Breast epithelium (tissue), 3 donors: ENCODE results near the gene SCAMP5.

Source experiments
- CTCF ChIP-seq, 3 donors: fragments of 450-650 bp; IDR thresholded peaks; one replicate each; pipeline ENCODE4 v1.5.1; 2016 to 2017; ENCODE audit warnings: antibody characterized with exemption in 3 of 3, mild to moderate bottlenecking in 3 of 3, moderate library complexity in 3 of 3
- POLR2A ChIP-seq: fragments of 450-650 bp; IDR thresholded peaks from one replicate; pipeline ENCODE4 v1.6.1; 2016; ENCODE audit warnings: antibody characterized with exemption, mild to moderate bottlenecking, moderate library complexity
- POLR2AphosphoS5 ChIP-seq, 3 donors: sonication (generic); formaldehyde crosslinking; IDR thresholded peaks; one replicate each; pipeline ENCODE4 v1.6.1; 2017; ENCODE audit warnings: antibody characterized with exemption in 3 of 3

GRCh38 chr15:75048394-75048793, 53.0 kb downstream of the SCAMP5 start:
- TF ChIP-seq CTCF (IDR thresholded peaks at IDR 0.05) = no peak
- no peak for TF ChIP-seq POLR2A
- TF ChIP-seq POLR2AphosphoS5 (IDR thresholded peaks at IDR 0.05) = no peak
